Measurements from ENCODE around the gene IL4.
"Not testable (repeated sequence)": the region's sequence is repeated elsewhere in the genome, so short reads cannot be mapped to it uniquely, and the experiment has no call there.

Gene IL4

DNA sequence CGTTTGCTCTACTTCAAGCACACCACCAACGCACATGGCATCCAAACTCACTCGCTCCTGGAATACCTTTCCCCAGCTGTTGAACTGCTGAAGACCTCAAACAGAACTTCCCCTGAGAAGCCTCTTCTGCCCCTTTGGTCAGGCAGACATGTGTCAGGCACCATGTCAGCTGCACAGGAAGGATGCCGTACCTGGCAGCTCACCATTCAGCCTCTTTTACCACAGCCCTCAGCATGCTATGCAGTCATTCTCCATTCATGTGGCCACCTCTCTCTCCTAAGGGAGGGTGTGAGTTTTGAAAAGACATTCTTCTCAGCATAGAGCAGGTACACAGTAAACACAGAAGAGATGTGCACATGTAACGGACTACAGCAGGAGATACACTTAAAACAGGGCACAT, 14.2 kb downstream of the IL4 start:
- no peak for TF ChIP-seq CTCF (IDR thresholded peaks at IDR 0.05; ENCODE audit: insufficient read depth, low read depth, low read length, missing control alignments)
- H3K4me3 ChIP-seq (ENCODE audit: low read length), result no peak overlapping the region
- no peak for DNase-seq (ENCODE audit: low read depth)

DNA sequence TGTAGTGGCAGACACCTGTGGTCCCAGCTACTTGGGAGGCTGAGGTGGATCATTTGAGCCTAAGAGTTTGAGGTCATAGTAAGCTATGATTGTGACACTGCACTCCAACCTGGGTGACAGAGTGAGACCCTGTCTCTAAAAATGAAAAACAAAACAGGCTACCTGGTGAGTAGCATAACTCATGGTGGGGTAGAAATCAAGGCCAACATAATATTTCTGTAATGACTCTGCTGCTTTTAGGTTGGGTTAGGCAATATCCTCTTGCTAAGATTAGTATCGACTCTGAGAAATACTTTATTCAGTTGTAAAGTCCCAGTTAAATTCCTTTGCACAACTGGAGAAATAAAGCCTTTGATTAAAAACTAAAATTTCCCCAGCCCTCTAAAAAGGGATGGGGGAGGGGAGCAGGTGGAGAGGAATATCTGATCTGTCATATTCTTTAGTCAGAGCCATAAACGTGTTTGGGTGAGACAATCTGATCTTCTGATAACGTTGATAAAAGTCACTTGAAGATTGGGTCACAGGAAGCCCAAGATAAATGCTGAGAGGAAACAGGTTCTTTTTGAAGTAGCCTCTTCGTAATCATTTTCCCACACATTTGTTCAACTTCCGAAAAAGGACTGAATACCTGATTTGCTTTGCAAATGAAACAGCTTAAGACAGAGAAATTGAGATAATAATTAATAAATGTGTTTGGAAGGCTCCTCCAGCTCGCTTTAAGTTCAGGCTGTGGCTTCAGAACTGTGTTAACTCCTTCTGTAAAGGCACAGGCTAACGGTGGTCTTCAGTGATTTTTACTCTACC, 14.9 kb downstream of the IL4 start:
- DNase-seq (ENCODE audit: low read depth), result no peak
- no peak overlapping the region for H3K4me3 ChIP-seq (ENCODE audit: low read length)
- no peak for TF ChIP-seq CTCF (IDR thresholded peaks at IDR 0.05; ENCODE audit: insufficient read depth, low read depth, low read length, missing control alignments)

GRCh38 chr5:132689513-132689912, 15.7 kb downstream of the IL4 start:
- no peak overlapping the region for H3K4me3 ChIP-seq (ENCODE audit: low read length)
- no peak for DNase-seq (ENCODE audit: low read depth)
- no peak for TF ChIP-seq CTCF (IDR thresholded peaks at IDR 0.05; ENCODE audit: insufficient read depth, low read depth, low read length, missing control alignments)

- TF ChIP-seq CTCF (IDR thresholded peaks at IDR 0.05; ENCODE audit: insufficient read depth, low read depth, low read length, missing control alignments), result no peak
- H3K4me3 ChIP-seq (ENCODE audit: low read length), result no peak overlapping the region
- no peak for DNase-seq (ENCODE audit: low read depth)
Observed at GRCh38 chr5:132690156-132690555, 16.4 kb downstream of the IL4 start.

GRCh38 chr5:132691755-132692631, 18.2 kb downstream of the IL4 start:
- not testable (repeated sequence) for H3K4me3 ChIP-seq (ENCODE audit: low read length); DNase-seq (ENCODE audit: low read depth)

GRCh38 chr5:132692632-132692967, 18.8 kb downstream of the IL4 start:
- DNase-seq (ENCODE audit: low read depth), result no peak
- TF ChIP-seq CTCF (IDR thresholded peaks at IDR 0.05; ENCODE audit: insufficient read depth, low read depth, low read length, missing control alignments), result no peak
- H3K4me3 ChIP-seq (ENCODE audit: low read length), result no peak overlapping the region

GRCh38 chr5:132695956-132696355, 22.2 kb downstream of the IL4 start:
- TF ChIP-seq CTCF (IDR thresholded peaks at IDR 0.05; ENCODE audit: insufficient read depth, low read depth, low read length, missing control alignments), result no peak

More at GRCh38 chr5:132695956-132696355, 22.2 kb downstream of the IL4 start:
- no peak for DNase-seq (ENCODE audit: low read depth)
- no peak overlapping the region for H3K4me3 ChIP-seq (ENCODE audit: low read length)

Measured in epithelial cell of esophagus (primary cell).